Upper lobe of right lung (tissue), 1 donor: ENCODE data around the gene CCDC174. TPM values are rescaled to one million over a fixed set of nuclear protein-coding genes. Genes with fewer than 3 reads are reported as not detected.

ENCODE experiments used
- ATAC-seq: fragments of 200-7000 bp; cut with Tn5 transposase; one replicate; pipeline ENCODE4 v1.9.1; 2020; ENCODE audit warnings: mild to moderate bottlenecking, moderate library complexity
- DNase-seq: peaks from one replicate; pipeline ENCODE4 v3.0.0-alpha.2; 2020
- H3K27ac ChIP-seq: fragments of 200-600 bp; one replicate; pipeline ENCODE4 v1.8.0; 2022
- H3K27me3 ChIP-seq: fragments of 200-600 bp; one replicate; pipeline ENCODE4 v1.8.0; 2022; ENCODE audit warnings: mild to moderate bottlenecking
- H3K36me3 ChIP-seq: fragments of 200-600 bp; one replicate; pipeline ENCODE4 v1.8.0; 2022
- H3K4me1 ChIP-seq: fragments of 200-600 bp; one replicate; pipeline ENCODE4 v1.8.0; 2022
- H3K4me3 ChIP-seq: fragments of 200-600 bp; one replicate; pipeline ENCODE4 v1.8.0; 2022; ENCODE audit warnings: mild to moderate bottlenecking
- H3K9me3 ChIP-seq: fragments of 200-600 bp; one replicate; pipeline ENCODE4 v1.8.0; 2022
- intact Hi-C: fragments of 100-400 bp; cut with DNase I; formaldehyde crosslinking; loops from one replicate; pipeline ENCODE4 v1.11.0; 2022
- total RNA-seq: library from RNA; stranded (reverse); fragmentation: NEBNext Ultra II Directional; extraction: Animal tissue kit (Norgen Biotek cat#: 25700); gene quantifications from one replicate; pipeline ENCODE4 v1.2.1, GENCODE V29; 2021
- TF ChIP-seq, protein P1 (sequence below): fragments of 200-600 bp; IDR thresholded peaks from one replicate; pipeline ENCODE4 v1.8.0; 2022; ENCODE audit warnings: antibody characterized with exemption
- donor health status: DM: no; HTN: yes; CAD: no; lungs with severe emphysema.

The CCDC174 gene
- total RNA-seq, 1 donor from 2014 or later, result 22.1 TPM

DNA sequence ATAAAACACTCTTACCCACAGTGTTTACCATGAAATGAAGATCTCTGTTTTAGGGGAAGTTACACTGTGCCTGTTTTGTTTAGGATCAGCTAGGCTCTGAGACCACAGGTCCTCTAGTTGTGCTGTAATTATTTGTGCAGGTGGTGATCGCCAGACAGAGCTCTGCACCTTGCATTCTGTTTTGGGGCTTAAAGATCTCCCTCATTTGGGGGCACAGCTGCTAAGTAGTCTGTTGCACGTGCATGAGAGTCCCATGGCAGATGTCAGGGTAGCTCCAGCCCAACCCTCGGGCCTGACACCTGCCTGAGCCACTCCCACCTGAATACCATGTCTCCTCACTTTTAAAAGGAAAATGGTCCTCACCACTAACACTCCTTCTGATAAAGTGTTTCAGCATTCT, 35.8 kb downstream of the CCDC174 start:
- no peak for DNase-seq
- Histone ChIP-seq H3K9me3 (no peaks in the 10 kb centered on the region), H3K36me3 (no peaks in the 10 kb centered on the region), H3K4me3 (no peak overlapping the region), H3K4me1 (no peaks in the 10 kb centered on the region), H3K27me3 (no peaks in the 10 kb centered on the region), H3K27ac (no peak overlapping the region)
- TF ChIP-seq, protein P1, sequence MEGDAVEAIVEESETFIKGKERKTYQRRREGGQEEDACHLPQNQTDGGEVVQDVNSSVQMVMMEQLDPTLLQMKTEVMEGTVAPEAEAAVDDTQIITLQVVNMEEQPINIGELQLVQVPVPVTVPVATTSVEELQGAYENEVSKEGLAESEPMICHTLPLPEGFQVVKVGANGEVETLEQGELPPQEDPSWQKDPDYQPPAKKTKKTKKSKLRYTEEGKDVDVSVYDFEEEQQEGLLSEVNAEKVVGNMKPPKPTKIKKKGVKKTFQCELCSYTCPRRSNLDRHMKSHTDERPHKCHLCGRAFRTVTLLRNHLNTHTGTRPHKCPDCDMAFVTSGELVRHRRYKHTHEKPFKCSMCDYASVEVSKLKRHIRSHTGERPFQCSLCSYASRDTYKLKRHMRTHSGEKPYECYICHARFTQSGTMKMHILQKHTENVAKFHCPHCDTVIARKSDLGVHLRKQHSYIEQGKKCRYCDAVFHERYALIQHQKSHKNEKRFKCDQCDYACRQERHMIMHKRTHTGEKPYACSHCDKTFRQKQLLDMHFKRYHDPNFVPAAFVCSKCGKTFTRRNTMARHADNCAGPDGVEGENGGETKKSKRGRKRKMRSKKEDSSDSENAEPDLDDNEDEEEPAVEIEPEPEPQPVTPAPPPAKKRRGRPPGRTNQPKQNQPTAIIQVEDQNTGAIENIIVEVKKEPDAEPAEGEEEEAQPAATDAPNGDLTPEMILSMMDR, result no peak
- ATAC-seq, result no peak
- intact Hi-C loops, result no loop called here

DNA sequence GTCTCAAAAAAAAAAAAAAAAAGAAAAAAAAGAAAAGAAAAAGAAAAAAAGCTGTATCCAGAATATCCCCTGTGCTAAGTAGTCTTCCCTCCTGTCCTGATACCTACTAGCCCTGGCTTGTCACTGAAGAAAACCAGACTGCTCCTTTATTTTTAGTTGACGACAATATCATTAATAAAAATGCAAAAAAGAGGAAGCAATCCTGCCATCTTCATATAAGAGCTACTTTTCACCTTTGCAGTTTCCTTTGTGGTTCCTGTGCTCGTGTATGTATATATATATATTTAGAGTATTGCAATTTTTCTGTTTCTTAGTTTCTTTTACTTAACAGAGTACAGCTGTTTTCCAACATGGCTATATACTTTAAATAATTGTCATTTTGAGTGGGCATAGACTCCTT, 37.0 kb downstream of the CCDC174 start:
- H3K4me3 ChIP-seq, result no peak overlapping the region
- H3K36me3 ChIP-seq, result no peaks in the 10 kb centered on the region
- H3K4me1 ChIP-seq, result no peaks in the 10 kb centered on the region
- no peaks in the 10 kb centered on the region for H3K27me3 ChIP-seq
- ATAC-seq, result no peak
- intact Hi-C loops, result no loop called here
- H3K9me3 ChIP-seq, result peaks cover 6% of the 10 kb centered on the region
- TF ChIP-seq, protein P1, result no peak
- DNase-seq, result no peak
- no peak overlapping the region for H3K27ac ChIP-seq

DNA sequence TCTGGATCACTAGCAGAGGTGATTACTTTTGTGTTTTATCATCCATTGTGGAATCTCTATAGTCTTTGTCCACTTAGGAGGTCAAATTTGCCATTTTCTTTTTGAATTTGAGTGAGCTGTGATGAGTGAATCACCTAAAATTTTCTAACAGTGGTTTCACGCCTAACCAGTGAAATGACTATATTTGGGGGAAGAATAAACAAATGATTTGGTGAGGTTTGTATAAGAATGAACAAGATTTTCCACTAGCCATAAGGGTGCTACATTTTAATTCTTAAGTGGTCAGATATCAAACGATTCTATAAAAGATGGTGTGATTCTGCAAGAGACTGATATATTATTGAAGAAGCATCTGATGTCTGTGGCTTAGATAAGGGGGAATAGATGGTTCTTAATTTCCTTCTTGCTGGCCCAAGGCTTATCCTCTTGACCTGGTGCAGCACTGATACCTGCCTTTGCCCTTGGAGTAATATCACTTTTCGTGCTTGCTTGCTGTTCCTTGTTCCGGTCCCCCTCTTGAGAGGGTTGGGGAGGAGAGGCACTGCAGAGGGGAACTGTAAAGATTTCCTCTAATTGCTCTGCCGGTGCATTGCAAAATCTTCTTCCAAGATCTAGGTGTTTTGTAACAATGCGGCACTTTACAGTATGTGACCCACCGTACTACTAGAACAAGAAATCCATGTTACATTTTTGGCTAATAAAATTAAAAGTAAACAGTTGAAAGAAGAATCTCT, 37.9 kb downstream of the CCDC174 start:
- no peak for DNase-seq
- Histone ChIP-seq H3K27ac (no peak overlapping the region), H3K36me3 (no peaks in the 10 kb centered on the region), H3K9me3 (peaks cover 8% of the 10 kb centered on the region), H3K4me3 (no peak overlapping the region), H3K27me3 (no peaks in the 10 kb centered on the region), H3K4me1 (no peaks in the 10 kb centered on the region)
- peak; percentile 59 for ATAC-seq
- intact Hi-C loops, result no loop called here
- TF ChIP-seq, protein P1, result no peak

DNA sequence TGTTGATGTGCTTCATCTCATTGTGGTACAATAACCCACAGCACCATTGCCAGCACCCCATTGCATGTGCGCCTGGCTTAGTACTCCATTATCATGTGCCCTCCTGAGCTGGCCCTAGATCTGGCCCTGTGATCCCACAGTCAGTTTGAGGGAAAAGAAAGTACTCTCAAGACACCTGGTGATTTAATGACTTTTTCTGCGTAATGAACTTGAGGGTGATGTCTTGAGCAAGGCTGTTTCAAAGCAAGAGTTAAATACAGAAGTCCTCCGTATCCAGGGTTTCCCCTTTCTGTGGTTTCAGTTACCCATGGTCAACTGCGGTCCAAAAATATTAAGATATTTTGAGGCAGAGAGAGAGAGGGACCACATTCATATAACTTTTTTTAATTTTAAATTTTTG, 39.7 kb downstream of the CCDC174 start:
- H3K4me1 ChIP-seq, result no peaks in the 10 kb centered on the region
- no peak overlapping the region for H3K4me3 ChIP-seq
- H3K36me3 ChIP-seq, result no peaks in the 10 kb centered on the region
- H3K27me3 ChIP-seq, result no peaks in the 10 kb centered on the region
- DNase-seq (no peak), ATAC-seq (peak; percentile 53)
- no peak overlapping the region for H3K27ac ChIP-seq
- TF ChIP-seq, protein P1, result no peak
- intact Hi-C loops, result no loop called here
- H3K9me3 ChIP-seq, result peaks cover 8% of the 10 kb centered on the region

DNA sequence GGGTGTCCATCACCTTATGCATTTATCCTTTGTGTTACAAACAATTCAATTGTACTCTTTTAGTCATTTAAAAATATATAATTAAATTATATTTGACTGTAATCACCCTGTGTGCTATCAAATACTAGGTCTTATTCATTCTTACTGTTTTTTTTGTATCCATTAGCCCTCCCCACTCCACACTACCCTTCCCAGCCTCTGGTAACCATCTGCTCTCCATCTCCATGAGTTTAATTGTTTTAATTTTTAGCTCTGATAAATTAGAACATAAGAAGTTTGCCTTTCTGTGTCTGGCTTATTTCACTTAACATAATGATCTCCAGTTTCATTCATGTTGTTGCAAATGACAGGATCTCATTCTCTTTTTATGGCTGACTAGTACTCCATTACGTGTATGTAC, 40.2 kb downstream of the CCDC174 start:
- Histone ChIP-seq H3K4me1 (no peaks in the 10 kb centered on the region), H3K27ac (no peak overlapping the region), H3K27me3 (no peaks in the 10 kb centered on the region), H3K9me3 (peaks cover 8% of the 10 kb centered on the region), H3K4me3 (no peak overlapping the region), H3K36me3 (no peaks in the 10 kb centered on the region)
- TF ChIP-seq, protein P1, result no peak
- intact Hi-C loops, result no loop called here
- ATAC-seq (no peak), DNase-seq (no peak)
